Astrocyte of the cerebellum (primary cell): Measurements from ENCODE around the gene CTNNA1.
"Not testable (repeated sequence)": the region's sequence is repeated elsewhere in the genome, so short reads cannot be mapped to it uniquely, and the experiment has no call there.

Source experiments
- DNase-seq: peaks from one replicate; pipeline ENCODE4 v3.0.0-alpha.2; 2011; ENCODE audit warnings: low read depth
- H3K4me3 ChIP-seq: 2 replicates; pipeline ENCODE4 v1.5.1; 2011; ENCODE audit warnings: mild to moderate bottlenecking, low read depth, low read length, moderate library complexity
- CTCF ChIP-seq: IDR thresholded peaks from 2 replicates; pipeline ENCODE4 v1.5.1; 2012; ENCODE audit warnings: low read length, low read depth, moderate library complexity, mild to moderate bottlenecking; ENCODE audit errors: missing control alignments
- in situ Hi-C: cut with HindIII; loops from 2 replicates; pipeline ENCODE4 v1.10.0; 2017; ENCODE audit warnings: low sequenced_read_pairs

CTNNA1 gene

GRCh38 chr5:138807182-138807581 lies 54.0 kb downstream of the CTNNA1 start:
- in situ Hi-C loops = no loop called here
- H3K4me3 ChIP-seq = no peak overlapping the region
- no peak for TF ChIP-seq CTCF
- no peak for DNase-seq

GRCh38 chr5:138809391-138809790 lies 56.2 kb downstream of the CTNNA1 start:
- DNase-seq = peak; percentile 34
- in situ Hi-C loops = no loop called here
- H3K4me3 ChIP-seq = no peak overlapping the region
- no peak for TF ChIP-seq CTCF

- in situ Hi-C loops, H3K4me3 ChIP-seq, DNase-seq: not testable (repeated sequence)
Observed at GRCh38 chr5:138810861-138811260, 57.6 kb downstream of the CTNNA1 start.

- no peak for TF ChIP-seq CTCF
- DNase-seq = no peak
- in situ Hi-C loops = no loop called here
- H3K4me3 ChIP-seq = no peak overlapping the region
Observed at GRCh38 chr5:138815529-138815928, 62.3 kb downstream of the CTNNA1 start.

GRCh38 chr5:138817241-138817640 lies 64.0 kb downstream of the CTNNA1 start:
- in situ Hi-C loops = no loop called here
- H3K4me3 ChIP-seq = no peak overlapping the region
- DNase-seq = no peak
- TF ChIP-seq CTCF = no peak

- no peak for TF ChIP-seq CTCF
- no peak for DNase-seq
- no peak overlapping the region for H3K4me3 ChIP-seq
- in situ Hi-C loops = no loop called here
Observed at GRCh38 chr5:138819081-138819480, 65.9 kb downstream of the CTNNA1 start.

GRCh38 chr5:138820695-138821094 lies 67.5 kb downstream of the CTNNA1 start:
- TF ChIP-seq CTCF = no peak
- DNase-seq = no peak
- no peak overlapping the region for H3K4me3 ChIP-seq
- in situ Hi-C loops = no loop called here
